Measurements from ENCODE around the gene ADGRF3. TPM values are rescaled to one million over a fixed set of nuclear protein-coding genes. Genes with fewer than 3 reads are reported as not detected.

Gene ADGRF3
- total and polyA plus RNA-seq, 10 of the 15 experiments (the other 5 are each of a cell fraction or from before 2014, with no cell fraction given), result 0.03 to 3.1 (median 0.84) TPM

DNA sequence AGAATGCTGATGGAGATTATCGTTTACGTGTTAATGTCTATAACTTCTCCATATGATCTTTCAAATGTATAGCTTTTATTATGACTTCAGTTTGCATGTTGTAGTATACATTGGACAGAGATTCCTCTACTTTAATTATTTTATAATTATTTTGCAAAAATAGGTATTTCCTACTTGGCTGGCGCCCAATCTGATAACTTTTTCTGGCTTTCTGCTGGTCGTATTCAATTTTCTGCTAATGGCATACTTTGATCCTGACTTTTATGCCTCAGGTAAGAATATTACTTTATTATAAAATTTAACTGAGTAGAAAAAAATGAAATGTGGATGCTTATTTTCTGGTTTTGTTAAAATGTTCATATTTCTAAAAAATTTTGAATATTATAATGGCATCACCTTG, 18.1 kb upstream of the ADGRF3 start (continued):
- TF ChIP-seq FOXK2 (IDR thresholded peaks at IDR 0.05) (no peak), YY1 (IDR thresholded peaks at IDR 0.05; ENCODE audit: low read depth, low read length) (no peak), GATAD2B (conservative IDR thresholded peaks at IDR 0.05; ENCODE audit: low read depth) (no peak), ZNF384 (IDR thresholded peaks at IDR 0.05; ENCODE audit: borderline replicate concordance, low read depth, low read length) (no peak)
- TF ChIP-seq, protein P1, sequence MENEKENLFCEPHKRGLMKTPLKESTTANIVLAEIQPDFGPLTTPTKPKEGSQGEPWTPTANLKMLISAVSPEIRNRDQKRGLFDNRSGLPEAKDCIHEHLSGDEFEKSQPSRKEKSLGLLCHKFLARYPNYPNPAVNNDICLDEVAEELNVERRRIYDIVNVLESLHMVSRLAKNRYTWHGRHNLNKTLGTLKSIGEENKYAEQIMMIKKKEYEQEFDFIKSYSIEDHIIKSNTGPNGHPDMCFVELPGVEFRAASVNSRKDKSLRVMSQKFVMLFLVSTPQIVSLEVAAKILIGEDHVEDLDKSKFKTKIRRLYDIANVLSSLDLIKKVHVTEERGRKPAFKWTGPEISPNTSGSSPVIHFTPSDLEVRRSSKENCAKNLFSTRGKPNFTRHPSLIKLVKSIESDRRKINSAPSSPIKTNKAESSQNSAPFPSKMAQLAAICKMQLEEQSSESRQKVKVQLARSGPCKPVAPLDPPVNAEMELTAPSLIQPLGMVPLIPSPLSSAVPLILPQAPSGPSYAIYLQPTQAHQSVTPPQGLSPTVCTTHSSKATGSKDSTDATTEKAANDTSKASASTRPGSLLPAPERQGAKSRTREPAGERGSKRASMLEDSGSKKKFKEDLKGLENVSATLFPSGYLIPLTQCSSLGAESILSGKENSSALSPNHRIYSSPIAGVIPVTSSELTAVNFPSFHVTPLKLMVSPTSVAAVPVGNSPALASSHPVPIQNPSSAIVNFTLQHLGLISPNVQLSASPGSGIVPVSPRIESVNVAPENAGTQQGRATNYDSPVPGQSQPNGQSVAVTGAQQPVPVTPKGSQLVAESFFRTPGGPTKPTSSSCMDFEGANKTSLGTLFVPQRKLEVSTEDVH (IDR thresholded peaks at IDR 0.05; ENCODE audit: low read depth, partially characterized antibody), result no peak

DNA sequence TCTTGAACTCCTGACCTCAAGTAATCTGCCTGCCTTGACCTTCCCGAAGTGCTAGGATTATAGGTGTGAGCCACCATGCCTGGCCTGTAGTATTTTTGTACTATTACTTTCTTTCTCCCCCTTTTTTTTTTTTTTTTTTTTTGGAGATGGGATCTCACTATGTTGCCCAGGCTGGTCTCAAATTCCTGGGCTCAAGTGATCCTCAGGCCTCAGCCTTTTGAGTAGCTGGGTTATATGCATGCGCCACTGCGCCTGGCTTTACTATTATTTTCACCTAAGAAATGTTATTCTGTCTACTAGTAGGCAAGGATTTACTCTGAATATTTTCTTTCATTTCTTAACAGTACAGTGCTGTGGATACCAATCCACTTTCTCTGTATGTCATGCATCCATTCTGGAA, 17.4 kb upstream of the ADGRF3 start:
- Histone ChIP-seq H3K36me3 (ENCODE audit: control insufficient read depth in 2 of 2, insufficient read depth in 2 of 2, low read length in 1 of 2) (peaks cover 0 to 17% of the 10 kb centered on the region in 2 experiments; a peak in 2 of 4 replicates), H3K9ac (ENCODE audit: control insufficient read depth, insufficient read depth, low read length) (no peak overlapping the region), H3K4me1 (ENCODE audit: control insufficient read depth, insufficient read depth, low read length) (no peaks in the 10 kb centered on the region), H3K27me3 (replicated peaks in 1 of 2; ENCODE audit: control insufficient read depth in 2 of 2, insufficient read depth in 2 of 2, low read length in 1 of 2) (no peaks in the 10 kb centered on the region), H4K20me1 (ENCODE audit: control insufficient read depth, insufficient read depth) (no peaks in the 10 kb centered on the region), H3K4me2 (ENCODE audit: control insufficient read depth, insufficient read depth) (no peak overlapping the region), H3K27ac (ENCODE audit: control insufficient read depth, insufficient read depth) (no peak overlapping the region), H3K4me3 (no peak overlapping the region), H2AFZ (ENCODE audit: control insufficient read depth, low read depth, low read length) (no peak overlapping the region), H3K9me3 (replicated peaks; ENCODE audit: control insufficient read depth, insufficient read depth, low read length) (no peaks in the 10 kb centered on the region), H3K79me2 (ENCODE audit: control insufficient read depth, insufficient read depth, low read length) (peaks cover 30% of the 10 kb centered on the region)
- intact Hi-C loops (cut with micrococcal nuclease; ENCODE audit: unreplicated experiment) (no loop called here), in situ Hi-C loops (cut with MboI) (no loop called here)
- no TSS peak for BruUV-seq (replicated peaks)
- no peak for DNase-seq (ENCODE audit: low read depth, low spot score)
- SMC1A ChIA-PET (ENCODE audit: uncharacterized antibody, unreplicated experiment), result interaction anchor here (1.6 to 2.7 kb wide), 2 partner anchors 9 to 17 kb away, joined by 5 to 6 read pairs; partner anchors contain the start of gene ADGRF3
- RAD21 ChIA-PET (ENCODE audit: unreplicated experiment), result no interaction called here
- no peak for FAIRE-seq
- POLR2A ChIA-PET, result interaction anchor here (0.7 kb wide), 1 partner anchor 19 kb away, joined by 3 read pairs; no protein-coding TSS in a partner anchor
- no peak for ATAC-seq
- no peak for TF ChIP-seq GATAD2B (conservative IDR thresholded peaks at IDR 0.05; ENCODE audit: low read depth)
- TF ChIP-seq, protein P2, sequence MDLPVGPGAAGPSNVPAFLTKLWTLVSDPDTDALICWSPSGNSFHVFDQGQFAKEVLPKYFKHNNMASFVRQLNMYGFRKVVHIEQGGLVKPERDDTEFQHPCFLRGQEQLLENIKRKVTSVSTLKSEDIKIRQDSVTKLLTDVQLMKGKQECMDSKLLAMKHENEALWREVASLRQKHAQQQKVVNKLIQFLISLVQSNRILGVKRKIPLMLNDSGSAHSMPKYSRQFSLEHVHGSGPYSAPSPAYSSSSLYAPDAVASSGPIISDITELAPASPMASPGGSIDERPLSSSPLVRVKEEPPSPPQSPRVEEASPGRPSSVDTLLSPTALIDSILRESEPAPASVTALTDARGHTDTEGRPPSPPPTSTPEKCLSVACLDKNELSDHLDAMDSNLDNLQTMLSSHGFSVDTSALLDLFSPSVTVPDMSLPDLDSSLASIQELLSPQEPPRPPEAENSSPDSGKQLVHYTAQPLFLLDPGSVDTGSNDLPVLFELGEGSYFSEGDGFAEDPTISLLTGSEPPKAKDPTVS (IDR thresholded peaks at IDR 0.05; ENCODE audit: low read depth, low read length), result no peak
- 90% methylated on average over 3 of the region's 3 CpGs for WGBS (ENCODE audit: insufficient coverage, insufficient replicate concordance, low lambda C conversion rate, missing lambda C conversion rate)
- CTCF ChIA-PET, result no interaction called here

All from GM12878 (cell line).